ENCODE results near the gene NEU2. TPM values are rescaled to one million over a fixed set of nuclear protein-coding genes. Genes with fewer than 3 reads are reported as not detected.

Gene NEU2
- total RNA-seq, 3 donors from 2014 or later (not counting 1 experiment from before 2014, with no cell fraction given): not detected

- ATAC-seq: peak; percentile 17 to 43 (median 33)
- H3K4me1 Mint-ChIP-seq: peaks cover 65 to 68% of the 10 kb centered on the region in 2 donors
- WGBS (ENCODE audit: insufficient coverage): 4% methylated on average over 10 of the region's 10 CpGs
- Histone ChIP-seq H3K36me3 (ENCODE audit: control insufficient read depth, insufficient read depth, low read length) (peaks cover 37% of the 10 kb centered on the region), H3K4me3 (ENCODE audit: low read length) (no peak overlapping the region), H3K27me3 (ENCODE audit: control insufficient read depth, insufficient read depth, low read length) (no peaks in the 10 kb centered on the region), H3K27ac (ENCODE audit: low read length) (peak overlapping the region; percentile 85), H3K4me1 (ENCODE audit: control insufficient read depth, insufficient read depth, low read length) (peaks cover 92% of the 10 kb centered on the region), H3K9me3 (ENCODE audit: control insufficient read depth, insufficient read depth, low read length) (no peaks in the 10 kb centered on the region)
- H3K4me3 Mint-ChIP-seq: peak overlapping the region; percentile 91
- H3K36me3 Mint-ChIP-seq: no peaks in the 10 kb centered on the region
- no peaks in the 10 kb centered on the region for H3K27me3 Mint-ChIP-seq (ENCODE audit: low read depth in 2 of 2)
- TF ChIP-seq, protein P1, sequence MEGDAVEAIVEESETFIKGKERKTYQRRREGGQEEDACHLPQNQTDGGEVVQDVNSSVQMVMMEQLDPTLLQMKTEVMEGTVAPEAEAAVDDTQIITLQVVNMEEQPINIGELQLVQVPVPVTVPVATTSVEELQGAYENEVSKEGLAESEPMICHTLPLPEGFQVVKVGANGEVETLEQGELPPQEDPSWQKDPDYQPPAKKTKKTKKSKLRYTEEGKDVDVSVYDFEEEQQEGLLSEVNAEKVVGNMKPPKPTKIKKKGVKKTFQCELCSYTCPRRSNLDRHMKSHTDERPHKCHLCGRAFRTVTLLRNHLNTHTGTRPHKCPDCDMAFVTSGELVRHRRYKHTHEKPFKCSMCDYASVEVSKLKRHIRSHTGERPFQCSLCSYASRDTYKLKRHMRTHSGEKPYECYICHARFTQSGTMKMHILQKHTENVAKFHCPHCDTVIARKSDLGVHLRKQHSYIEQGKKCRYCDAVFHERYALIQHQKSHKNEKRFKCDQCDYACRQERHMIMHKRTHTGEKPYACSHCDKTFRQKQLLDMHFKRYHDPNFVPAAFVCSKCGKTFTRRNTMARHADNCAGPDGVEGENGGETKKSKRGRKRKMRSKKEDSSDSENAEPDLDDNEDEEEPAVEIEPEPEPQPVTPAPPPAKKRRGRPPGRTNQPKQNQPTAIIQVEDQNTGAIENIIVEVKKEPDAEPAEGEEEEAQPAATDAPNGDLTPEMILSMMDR (IDR thresholded peaks at IDR 0.05): no peak
- no peak overlapping the region for H3K27ac Mint-ChIP-seq
- intact Hi-C loops (cut with micrococcal nuclease): loop anchor here (5.0 kb wide), 1 partner anchor 33 kb away; no protein-coding TSS in a partner anchor
- peak in 1 of 2 donors; percentile 67 for DNase-seq
- no peaks in the 10 kb centered on the region for H3K9me3 Mint-ChIP-seq
Measured at GRCh38 chr2:233079473-233079877, 47.0 kb downstream of the NEU2 start.

DNA sequence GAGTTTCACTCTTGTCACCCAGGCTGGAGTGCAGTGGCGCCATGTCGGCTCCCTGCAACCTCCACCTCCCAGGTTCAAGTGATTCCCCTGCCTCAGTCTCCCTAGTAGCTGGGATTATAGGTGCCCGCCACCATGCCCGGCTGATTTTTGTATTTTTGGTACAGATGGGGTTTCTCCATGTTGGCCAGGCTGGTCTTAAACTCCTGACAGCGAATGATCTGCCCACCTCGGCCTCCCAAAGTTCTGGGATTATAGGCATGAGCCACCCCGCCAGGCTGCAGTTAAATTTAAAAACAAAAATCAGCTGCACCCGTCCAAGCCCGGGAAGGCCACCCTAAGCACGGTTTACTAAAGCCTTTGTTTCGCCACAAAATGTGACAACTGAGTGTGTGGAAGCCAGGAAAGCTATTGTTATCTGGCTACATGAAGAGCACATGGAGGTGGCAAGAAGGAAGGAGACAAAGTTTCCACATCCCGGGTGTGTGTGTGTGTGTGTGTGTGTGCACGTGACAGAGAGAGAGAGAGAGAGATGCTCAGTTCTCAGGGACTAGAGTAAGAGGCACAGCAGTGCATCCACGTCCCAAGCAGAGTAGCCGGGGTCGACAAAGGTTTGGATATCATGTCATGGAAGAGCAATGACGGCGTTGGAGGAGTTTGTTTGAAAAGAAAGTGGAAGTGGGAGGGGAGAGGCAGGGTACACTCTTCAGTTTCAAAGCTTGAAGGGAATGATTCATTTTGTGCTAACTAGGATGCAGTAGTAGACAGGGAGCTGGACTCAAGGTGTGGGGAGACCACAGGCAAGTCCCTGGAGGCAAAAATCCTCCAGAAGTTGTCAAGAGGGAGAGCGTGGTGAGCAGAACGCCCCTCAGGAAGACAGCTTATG is 47.7 kb downstream of the NEU2 start:
- 59% methylated on average over 20 of the region's 20 CpGs for WGBS (ENCODE audit: insufficient coverage)
- TF ChIP-seq, protein P1 (IDR thresholded peaks at IDR 0.05): no peak
- Histone ChIP-seq H3K9me3 (ENCODE audit: control insufficient read depth, insufficient read depth, low read length) (no peaks in the 10 kb centered on the region), H3K4me3 (ENCODE audit: low read length) (no peak overlapping the region), H3K36me3 (ENCODE audit: control insufficient read depth, insufficient read depth, low read length) (peaks cover 34% of the 10 kb centered on the region), H3K27me3 (ENCODE audit: control insufficient read depth, insufficient read depth, low read length) (no peaks in the 10 kb centered on the region), H3K4me1 (ENCODE audit: control insufficient read depth, insufficient read depth, low read length) (peaks cover 92% of the 10 kb centered on the region), H3K27ac (ENCODE audit: low read length) (peak overlapping the region; percentile 85)
- Mint-ChIP-seq H3K4me3 (peak overlapping the region; percentile 11), H3K4me1 (peaks cover 72 to 75% of the 10 kb centered on the region in 2 donors), H3K36me3 (no peaks in the 10 kb centered on the region), H3K27me3 (ENCODE audit: low read depth in 2 of 2) (no peaks in the 10 kb centered on the region), H3K9me3 (no peaks in the 10 kb centered on the region), H3K27ac (no peak overlapping the region)
- ATAC-seq: no peak
- intact Hi-C loops (cut with micrococcal nuclease): loop anchor here (5.0 to 10.0 kb wide), 2 partner anchors 32 to 305 kb away; no protein-coding TSS in a partner anchor
- peak in 1 of 2 donors; percentile 56 for DNase-seq

- no peaks in the 10 kb centered on the region for H3K27me3 Mint-ChIP-seq (ENCODE audit: low read depth in 2 of 2)
- no peak overlapping the region for H3K27ac Mint-ChIP-seq
- peak overlapping the region; percentile 83 for H3K4me3 Mint-ChIP-seq
- no peaks in the 10 kb centered on the region for H3K36me3 Mint-ChIP-seq
- intact Hi-C loops (cut with micrococcal nuclease): loop anchor here (10.0 kb wide), 1 partner anchor 304 kb away; no protein-coding TSS in a partner anchor
- no peaks in the 10 kb centered on the region for H3K27me3 ChIP-seq (ENCODE audit: control insufficient read depth, insufficient read depth, low read length)
- peaks cover 78 to 82% of the 10 kb centered on the region in 2 donors for H3K4me1 Mint-ChIP-seq
- H3K4me1 ChIP-seq (ENCODE audit: control insufficient read depth, insufficient read depth, low read length): peaks cover 92% of the 10 kb centered on the region
- 82% methylated on average over 11 of the region's 11 CpGs for WGBS (ENCODE audit: insufficient coverage)
- TF ChIP-seq, protein P1 (IDR thresholded peaks at IDR 0.05): no peak
- DNase-seq: no peak
- H3K9me3 ChIP-seq (ENCODE audit: control insufficient read depth, insufficient read depth, low read length): no peaks in the 10 kb centered on the region
- H3K36me3 ChIP-seq (ENCODE audit: control insufficient read depth, insufficient read depth, low read length): peaks cover 34% of the 10 kb centered on the region
- H3K4me3 ChIP-seq (ENCODE audit: low read length): no peak overlapping the region
- peak overlapping the region; percentile 85 for H3K27ac ChIP-seq (ENCODE audit: low read length)
- no peaks in the 10 kb centered on the region for H3K9me3 Mint-ChIP-seq
- no peak for ATAC-seq
Measured at GRCh38 chr2:233080836-233081229, 48.4 kb downstream of the NEU2 start.
